Spleen (tissue), 11 donors: ENCODE measurements around the gene DUOX2. TPM values are rescaled to one million over a fixed set of nuclear protein-coding genes. Genes with fewer than 3 reads are reported as not detected.

ENCODE experiments used
- DNase-seq: peaks from one replicate; pipeline ENCODE4 v3.0.0-alpha.2; 2020
- H3K27ac ChIP-seq, 8 donors: fragments of 200-600 bp; sonication (generic) in 7 of 8; 1 replicate in 4 of 8; 2 replicates in 4 of 8; pipeline versions ENCODE4 v1.5.0 to v1.8.0; 2016 to 2021; ENCODE audit warnings: inconsistent platforms in 4 of 8, mild to moderate bottlenecking in 4 of 8, moderate library complexity in 1 of 8
- H3K27me3 ChIP-seq, 7 donors: fragments of 200-600 bp; sonication (generic) in 6 of 7; replicated peaks in 1 of 7; 1 replicate in 4 of 7; 2 replicates in 3 of 7; pipeline versions ENCODE4 v1.5.0 to v1.8.0; 2016 to 2021; ENCODE audit warnings: inconsistent platforms in 3 of 7, mild to moderate bottlenecking in 1 of 7
- H3K36me3 ChIP-seq, 6 donors: fragments of 200-600 bp; sonication (generic) in 5 of 6; 1 replicate in 4 of 6; 2 replicates in 2 of 6; pipeline versions ENCODE4 v1.5.0 to v1.8.0; 2016 to 2021; ENCODE audit warnings: inconsistent platforms in 2 of 6
- H3K4me1 ChIP-seq, 6 donors: fragments of 200-600 bp; sonication (generic) in 5 of 6; 1 replicate in 3 of 6; 2 replicates in 3 of 6; pipeline versions ENCODE4 v1.5.0 to v1.8.0; 2016 to 2021; ENCODE audit warnings: inconsistent platforms in 3 of 6
- H3K4me3 ChIP-seq, 8 donors: fragments of 200-600 bp; sonication (generic) in 7 of 8; 1 replicate in 4 of 8; 2 replicates in 4 of 8; pipeline versions ENCODE4 v1.5.0 to v1.8.0; 2016 to 2021; ENCODE audit warnings: inconsistent platforms in 4 of 8, mild to moderate bottlenecking in 4 of 8, moderate library complexity in 2 of 8
- H3K9me3 ChIP-seq, 8 donors: fragments of 200-600 bp; sonication (generic) in 7 of 8; 1 replicate in 4 of 8; 2 replicates in 4 of 8; pipeline versions ENCODE4 v1.5.0 to v1.8.0; 2016 to 2021; ENCODE audit warnings: inconsistent platforms in 4 of 8
- CTCF ChIP-seq, 11 experiments: fragments of 200-600 bp in 7 of 11; fragments of 450-650 bp in 4 of 11; sonication (generic) in 4 of 11; IDR thresholded peaks in 8 of 11; conservative IDR thresholded peaks in 3 of 11; 1 replicate in 7 of 11; 2 replicates in 4 of 11; pipeline versions ENCODE4 v1.4.0 to v1.8.0; 2016 to 2021; ENCODE audit warnings: antibody characterized with exemption in 11 of 11, inconsistent platforms in 4 of 11, mild to moderate bottlenecking in 1 of 11
- POLR2A ChIP-seq, 3 donors: fragments of 450-650 bp; IDR thresholded peaks; one replicate each; pipeline ENCODE4 v1.5.1; 2017; ENCODE audit warnings: antibody characterized with exemption in 3 of 3, mild to moderate bottlenecking in 1 of 3
- POLR2AphosphoS5 ChIP-seq, 3 donors: sonication (generic); formaldehyde crosslinking; IDR thresholded peaks; one replicate each; pipeline ENCODE4 v1.5.1; 2017; ENCODE audit warnings: antibody characterized with exemption in 3 of 3
- WGBS, 5 donors: extraction: QIAGEN DNeasy Blood & Tissue Kit in 3 of 5; methylation state at CpG; one replicate each; pipeline versions ENCODE4 v1.1.5 to v1.1.7; 2013 to 2018; 5-methylcytosine and 5-hydroxymethylcytosine counted together
- intact Hi-C: fragments of 100-400 bp; cut with DNase I; formaldehyde crosslinking; loops from one replicate; pipeline ENCODE4 v1.15.0; 2023; ENCODE audit warnings: low total_unique reads
- polyA plus RNA-seq, 3 donors: library from polyadenylated mRNA; stranded (reverse); fragments of 200-250 nt; gene quantifications; one replicate each; pipeline ENCODE4 v1.2.1, GENCODE V29; 2013
- total RNA-seq, 7 donors: library from RNA; depleted of rRNA in 3 of 7; stranded (reverse); fragments of >200 nt in 3 of 7; fragmentation: NEBNext Ultra II Directional in 4 of 7; extraction: Animal tissue kit (Norgen Biotek cat#: 25700) in 4 of 7; gene quantifications; one replicate each; pipeline versions ENCODE4 v1.1.0 to v1.2.1, GENCODE V29; 2016 to 2021
- donor health status: healthy with polysubstance abuse.
- donor health status: DM: no; HTN: no; CAD: no; lungs with moderate emphysema.
- donor health status: DM: no; HTN: no; CAD: no.
- donor health status: Bipolar disorder and iron deficiency.
- donor health status: healthy.
- donor health status: DM: no; HTN: no; CAD: no.
- donor health status: DM: yes; HTN: yes; CAD: no.

The DUOX2 gene
- total and polyA plus RNA-seq, 10 donors, result 0.10 TPM; not detected in 9

GRCh38 chr15:45113380-45113990 lies 487 bp downstream of the DUOX2 start:
- peak overlapping the region in 2 of 8 donors; percentile 25 to 54 for H3K4me3 ChIP-seq
- TF ChIP-seq POLR2AphosphoS5 (IDR thresholded peaks at IDR 0.05), result no peak
- TF ChIP-seq POLR2A (IDR thresholded peaks at IDR 0.05), result no peak
- no peak for TF ChIP-seq CTCF (IDR thresholded peaks at IDR 0.05 in 8 of 11, conservative IDR thresholded peaks at IDR 0.05 in 3 of 11)
- no peaks in the 10 kb centered on the region for H3K36me3 ChIP-seq
- H3K27me3 ChIP-seq, result peaks cover 25 to 97% (median 85%) of the 10 kb centered on the region in 7 donors
- intact Hi-C loops, result no loop called here
- no peak overlapping the region for H3K27ac ChIP-seq
- H3K9me3 ChIP-seq, result no peaks in the 10 kb centered on the region
- DNase-seq, result no peak
- 9 to 18% (median 11%) methylated on average over 12 to 14 of the region's 14 CpGs for WGBS, 5 donors
- peaks cover 29 to 62% (median 51%) of the 10 kb centered on the region in 6 donors for H3K4me1 ChIP-seq

- no peak for DNase-seq
Measured at GRCh38 chr15:45112591-45113379, 1.2 kb downstream of the DUOX2 start.

GRCh38 chr15:45112143-45112590 lies 1.8 kb downstream of the DUOX2 start:
- H3K4me3 ChIP-seq, result peak overlapping the region in 4 of 8 donors; percentile 7 to 54 (median 8)
- no peaks in the 10 kb centered on the region for H3K36me3 ChIP-seq
- no peaks in the 10 kb centered on the region for H3K9me3 ChIP-seq
- intact Hi-C loops, result no loop called here
- H3K4me1 ChIP-seq, result peaks cover 23 to 50% (median 42%) of the 10 kb centered on the region in 6 donors
- no peak for DNase-seq
- H3K27me3 ChIP-seq, result peaks cover 24 to 96% (median 82%) of the 10 kb centered on the region in 7 donors
- WGBS, 5 donors, result 4 to 8% (median 6%) methylated on average over 9 to 13 of the region's 13 CpGs
- no peak for TF ChIP-seq POLR2AphosphoS5 (IDR thresholded peaks at IDR 0.05)
- TF ChIP-seq CTCF (IDR thresholded peaks at IDR 0.05 in 8 of 11, conservative IDR thresholded peaks at IDR 0.05 in 3 of 11), result no peak
- no peak for TF ChIP-seq POLR2A (IDR thresholded peaks at IDR 0.05)
- no peak overlapping the region for H3K27ac ChIP-seq

More at GRCh38 chr15:45112591-45113379, 1.2 kb downstream of the DUOX2 start:
- 1 to 5% (median 3%) methylated on average over 33 to 58 of the region's 58 CpGs for WGBS, 5 donors
- Histone ChIP-seq H3K4me1 (peaks cover 27 to 56% (median 48%) of the 10 kb centered on the region in 6 donors), H3K27ac (no peak overlapping the region), H3K27me3 (peaks cover 25 to 99% (median 88%) of the 10 kb centered on the region in 7 donors), H3K36me3 (no peaks in the 10 kb centered on the region), H3K4me3 (peak overlapping the region in 4 of 8 donors; percentile 7 to 54 (median 8)), H3K9me3 (no peaks in the 10 kb centered on the region)
- intact Hi-C loops, result no loop called here
- TF ChIP-seq POLR2AphosphoS5 (IDR thresholded peaks at IDR 0.05), result no peak
- no peak for TF ChIP-seq CTCF (IDR thresholded peaks at IDR 0.05 in 8 of 11, conservative IDR thresholded peaks at IDR 0.05 in 3 of 11)
- TF ChIP-seq POLR2A (IDR thresholded peaks at IDR 0.05), result no peak
